ENCODE results near the gene NR6A1. TPM values are rescaled to one million over a fixed set of nuclear protein-coding genes. Genes with fewer than 3 reads are reported as not detected.

Gene NR6A1
- total and polyA plus RNA-seq, 12 donors = 0.29 to 2.0 (median 1.2) TPM

DNA sequence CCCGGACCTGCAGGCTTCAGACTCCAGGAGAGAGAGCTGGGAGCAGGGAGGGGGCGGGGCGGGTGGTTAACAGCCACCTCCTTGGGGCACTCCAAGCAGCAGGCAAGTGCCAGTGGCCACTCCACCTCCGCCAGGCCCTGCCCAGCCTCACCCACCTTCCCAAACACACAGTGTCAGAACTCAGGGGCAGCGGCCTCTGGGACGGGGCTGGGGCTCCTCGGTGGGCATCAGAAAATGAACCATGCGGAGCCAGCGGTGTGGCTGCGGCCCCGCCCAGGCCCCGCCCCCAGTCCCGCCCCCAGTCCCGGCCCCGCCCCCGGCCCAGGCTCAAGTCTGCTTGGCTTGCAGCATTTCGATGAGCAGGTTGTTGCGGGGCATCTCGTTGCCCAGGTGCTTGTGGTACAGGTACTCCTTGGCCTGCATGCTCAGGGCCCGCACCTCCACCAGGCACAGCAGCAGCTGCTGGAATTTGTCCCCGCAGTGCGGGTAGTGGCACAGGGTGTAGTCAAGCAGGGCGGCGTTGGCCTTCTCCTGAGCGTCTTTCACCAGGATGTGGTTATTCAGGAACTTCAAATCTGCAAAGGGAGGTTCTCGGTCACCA is 288.6 kb downstream of the NR6A1 start:
- no peaks in the 10 kb centered on the region for H3K36me3 ChIP-seq
- H3K27me3 ChIP-seq = peaks cover 15 to 91% (median 82%) of the 10 kb centered on the region in 7 donors
- DNase-seq (no peak), ATAC-seq (no peak)
- intact Hi-C loops (cut with DNase I) = no loop called here
- no peaks in the 10 kb centered on the region for H3K9me3 ChIP-seq
- H3K4me3 ChIP-seq = no peak overlapping the region
- TF ChIP-seq, protein P1, sequence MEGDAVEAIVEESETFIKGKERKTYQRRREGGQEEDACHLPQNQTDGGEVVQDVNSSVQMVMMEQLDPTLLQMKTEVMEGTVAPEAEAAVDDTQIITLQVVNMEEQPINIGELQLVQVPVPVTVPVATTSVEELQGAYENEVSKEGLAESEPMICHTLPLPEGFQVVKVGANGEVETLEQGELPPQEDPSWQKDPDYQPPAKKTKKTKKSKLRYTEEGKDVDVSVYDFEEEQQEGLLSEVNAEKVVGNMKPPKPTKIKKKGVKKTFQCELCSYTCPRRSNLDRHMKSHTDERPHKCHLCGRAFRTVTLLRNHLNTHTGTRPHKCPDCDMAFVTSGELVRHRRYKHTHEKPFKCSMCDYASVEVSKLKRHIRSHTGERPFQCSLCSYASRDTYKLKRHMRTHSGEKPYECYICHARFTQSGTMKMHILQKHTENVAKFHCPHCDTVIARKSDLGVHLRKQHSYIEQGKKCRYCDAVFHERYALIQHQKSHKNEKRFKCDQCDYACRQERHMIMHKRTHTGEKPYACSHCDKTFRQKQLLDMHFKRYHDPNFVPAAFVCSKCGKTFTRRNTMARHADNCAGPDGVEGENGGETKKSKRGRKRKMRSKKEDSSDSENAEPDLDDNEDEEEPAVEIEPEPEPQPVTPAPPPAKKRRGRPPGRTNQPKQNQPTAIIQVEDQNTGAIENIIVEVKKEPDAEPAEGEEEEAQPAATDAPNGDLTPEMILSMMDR (IDR thresholded peaks at IDR 0.05) = no peak
- WGBS, 2 donors = 27 to 31% methylated on average over 26 of the region's 26 CpGs
- H3K27ac ChIP-seq = no peak overlapping the region
- peaks cover 0 to 8% (median 2%) of the 10 kb centered on the region in 9 donors for H3K4me1 ChIP-seq

DNA sequence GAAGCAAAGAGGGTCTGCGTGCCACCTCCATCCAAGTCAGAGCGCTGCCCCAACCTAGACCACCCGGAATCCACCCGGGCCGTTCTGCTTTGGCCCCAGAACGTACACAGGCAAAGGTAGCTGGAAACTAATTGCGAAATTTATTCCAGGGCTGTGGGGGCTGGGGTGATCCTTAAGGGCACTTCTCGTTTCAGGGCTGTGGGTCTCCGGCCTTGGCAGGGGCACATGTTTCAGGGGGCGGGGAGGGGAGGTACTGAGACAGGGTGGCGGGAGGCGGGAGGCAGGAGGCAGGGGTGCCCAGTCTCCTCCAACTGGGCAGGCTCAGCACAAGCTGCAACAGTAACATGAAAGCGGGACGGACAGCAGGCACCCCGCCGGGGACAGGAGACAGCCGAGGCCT is 290.0 kb downstream of the NR6A1 start:
- DNase-seq = no peak
- H3K9me3 ChIP-seq = no peaks in the 10 kb centered on the region
- intact Hi-C loops (cut with DNase I) = no loop called here
- H3K27ac ChIP-seq = no peak overlapping the region
- TF ChIP-seq, protein P1 (IDR thresholded peaks at IDR 0.05) = no peak
- no peak for ATAC-seq
- WGBS, 2 donors = 61 to 70% methylated on average over 17 of the region's 17 CpGs
- no peak overlapping the region for H3K4me3 ChIP-seq
- H3K27me3 ChIP-seq = peaks cover 20 to 91% (median 82%) of the 10 kb centered on the region in 7 donors
- H3K36me3 ChIP-seq = no peaks in the 10 kb centered on the region
- peaks cover 0 to 12% (median 4%) of the 10 kb centered on the region in 9 donors for H3K4me1 ChIP-seq

DNA sequence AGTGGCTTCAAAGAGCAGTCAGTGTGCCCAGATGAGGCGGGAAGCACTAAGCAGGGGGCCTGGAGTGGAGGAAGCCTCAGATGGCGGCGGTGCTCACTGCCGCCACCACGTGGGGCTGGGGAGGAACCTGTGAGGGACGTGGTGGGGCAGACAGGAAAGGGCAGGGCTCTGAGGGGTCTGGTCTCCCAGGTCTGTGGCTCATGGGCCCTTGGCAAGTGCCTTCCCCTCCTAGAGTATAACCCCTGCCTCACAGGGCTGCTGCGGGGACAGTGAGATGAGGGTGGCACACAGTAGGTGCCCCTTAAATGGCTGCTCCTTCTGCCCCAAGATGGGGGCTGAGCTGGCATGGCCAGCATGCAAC is 290.5 kb downstream of the NR6A1 start:
- Histone ChIP-seq H3K9me3 (no peaks in the 10 kb centered on the region), H3K4me1 (peaks cover 0 to 12% (median 4%) of the 10 kb centered on the region in 9 donors), H3K27ac (no peak overlapping the region), H3K36me3 (no peaks in the 10 kb centered on the region), H3K27me3 (peaks cover 20 to 91% (median 82%) of the 10 kb centered on the region in 7 donors), H3K4me3 (no peak overlapping the region)
- ATAC-seq (peak in 2 of 8 donors; percentile 41 to 43), DNase-seq (no peak)
- WGBS, 2 donors = 9 to 18% methylated on average over 7 of the region's 7 CpGs
- TF ChIP-seq, protein P1 (IDR thresholded peaks at IDR 0.05) = peak in 8 of 9 donors; percentile 6 to 45 (median 33)
- intact Hi-C loops (cut with DNase I) = no loop called here

DNA sequence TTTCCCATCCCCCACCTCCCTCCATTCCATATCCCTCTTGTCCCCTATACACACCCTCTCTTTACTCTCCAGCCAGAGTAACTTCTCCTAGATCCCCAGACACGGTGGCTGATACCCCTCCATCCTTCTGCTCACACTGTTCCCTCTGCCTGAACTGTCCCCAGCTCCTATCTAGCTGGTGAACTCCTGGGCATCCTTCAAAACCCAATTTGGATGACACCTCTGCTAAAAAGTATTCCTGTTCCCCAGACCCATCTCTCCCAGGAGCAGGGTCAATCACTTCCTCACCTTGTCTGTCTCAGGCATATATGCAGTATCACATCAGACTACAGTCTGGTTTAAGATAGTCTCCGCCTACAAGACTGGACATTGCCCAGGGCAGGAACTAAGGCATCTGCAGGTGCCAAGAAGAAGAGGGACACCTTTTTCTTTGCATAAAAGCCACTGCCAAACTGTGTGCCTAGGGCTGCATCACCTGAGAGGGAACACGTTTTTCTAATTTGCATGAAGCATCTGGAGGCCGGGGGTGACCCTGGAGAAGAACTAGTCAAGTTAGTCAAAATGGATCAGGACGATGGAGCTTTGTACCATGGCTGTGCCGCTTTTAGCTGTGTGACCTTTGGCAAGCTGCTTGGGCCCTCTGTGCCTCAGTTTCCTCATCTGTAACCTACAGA is 291.0 kb downstream of the NR6A1 start:
- H3K36me3 ChIP-seq = no peaks in the 10 kb centered on the region
- H3K4me3 ChIP-seq = no peak overlapping the region
- H3K9me3 ChIP-seq = no peaks in the 10 kb centered on the region
- intact Hi-C loops (cut with DNase I) = no loop called here
- TF ChIP-seq, protein P1 (IDR thresholded peaks at IDR 0.05) = no peak
- WGBS, 2 donors = 56 to 63% methylated on average over 6 of the region's 6 CpGs
- no peak overlapping the region for H3K27ac ChIP-seq
- DNase-seq (no peak), ATAC-seq (no peak)
- H3K27me3 ChIP-seq = peaks cover 20 to 91% (median 82%) of the 10 kb centered on the region in 7 donors
- peaks cover 0 to 12% (median 4%) of the 10 kb centered on the region in 9 donors for H3K4me1 ChIP-seq

Measured in heart right ventricle (tissue), 16 donors.